ENCODE results near the gene ZFYVE21. TPM values are rescaled to one million over a fixed set of nuclear protein-coding genes. Genes with fewer than 3 reads are reported as not detected.

The ZFYVE21 gene
- total RNA-seq, 1 experiment from 2014 or later, result 49.7 TPM

DNA sequence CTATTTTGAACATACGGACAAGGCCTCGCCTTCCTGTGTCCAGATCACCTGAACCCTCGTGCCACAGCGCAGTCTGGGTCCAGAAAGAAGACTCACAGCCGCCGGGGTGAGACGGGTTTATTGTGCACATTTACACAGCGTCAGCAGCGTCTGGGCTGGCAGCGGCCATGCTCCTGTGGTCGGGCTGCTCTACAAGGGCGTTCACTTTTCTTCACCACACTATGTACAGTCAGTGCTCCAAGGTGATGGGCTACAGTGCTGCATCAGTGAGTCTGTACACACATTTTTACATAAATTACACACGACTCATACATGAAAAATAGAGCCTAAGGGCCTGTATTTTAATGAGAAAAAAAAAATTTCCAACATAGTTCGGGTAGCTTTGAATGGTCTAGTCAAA is 18.0 kb downstream of the ZFYVE21 start:
- H2AFZ ChIP-seq (ENCODE audit: low read length), result no peak overlapping the region
- no peaks in the 10 kb centered on the region for H3K9me3 ChIP-seq (ENCODE audit: control insufficient read depth, low read depth, low read length)
- H3K4ac ChIP-seq (ENCODE audit: low read depth, low read length), result no peak overlapping the region
- H4K20me1 ChIP-seq (ENCODE audit: control insufficient read depth, insufficient read depth, insufficient read length), result peaks cover 3% of the 10 kb centered on the region
- H3K4me1 Mint-ChIP-seq, result peaks cover 0 to 3% of the 10 kb centered on the region in 2 experiments; a peak in 1 of 4 replicates
- no peak overlapping the region for H2BK5ac ChIP-seq (ENCODE audit: insufficient read length, low read length)
- no peak overlapping the region for H2BK120ac ChIP-seq (ENCODE audit: low read depth, low read length, poor library complexity, severe bottlenecking)
- H3K23me2 ChIP-seq (ENCODE audit: insufficient read length, low read depth, low read length, poor library complexity, severe bottlenecking), result no peaks in the 10 kb centered on the region
- peaks cover 2 to 48% (median 35%) of the 10 kb centered on the region in 3 experiments; a peak in 6 of 7 replicates for H3K36me3 Mint-ChIP-seq (ENCODE audit: insufficient read depth in 1 of 3, low read depth in 3 of 3)
- no peak overlapping the region for H3K9ac ChIP-seq (ENCODE audit: extremely low read depth, insufficient read length, low read length)
- H4K91ac ChIP-seq (ENCODE audit: insufficient read length, low read depth, low read length), result no peak overlapping the region
- H3K18ac ChIP-seq (ENCODE audit: insufficient read length, low read depth, low read length), result no peak overlapping the region
- H3K9me3 Mint-ChIP-seq, result no peaks in the 10 kb centered on the region
- no peak overlapping the region for H3T11ph ChIP-seq (ENCODE audit: low read length)
- no peak overlapping the region for H2BK15ac ChIP-seq (ENCODE audit: low read depth, low read length)
- no peak overlapping the region for H3K23ac ChIP-seq (ENCODE audit: insufficient read length, low read depth, low read length)
- H3K79me2 ChIP-seq (ENCODE audit: insufficient read depth, low read length), result no peaks in the 10 kb centered on the region
- H3K27ac Mint-ChIP-seq, result no peak overlapping the region; a peak in 1 of 7 replicates
- no peaks in the 10 kb centered on the region for H3K4me1 ChIP-seq (ENCODE audit: insufficient read depth, low read length)
- no peak overlapping the region for H3K4me2 ChIP-seq (ENCODE audit: insufficient read depth, insufficient read length, low read length)
- H2BK20ac ChIP-seq (ENCODE audit: low read depth, low read length, poor library complexity, severe bottlenecking), result no peak overlapping the region
- H2AK5ac ChIP-seq (ENCODE audit: insufficient read length, low read length), result no peak overlapping the region
- no peak overlapping the region for H3K14ac ChIP-seq (ENCODE audit: insufficient read depth, low read length)
- WGBS (ENCODE audit: extremely low coverage, insufficient read length, low lambda C conversion rate), result no CpG with 5 or more reads among the region's 14 CpGs
- no peak for DNase-seq
- no peak overlapping the region for H3K56ac ChIP-seq (ENCODE audit: insufficient read length, low read depth, low read length)
- no peak overlapping the region for H3K4me3 Mint-ChIP-seq
- H3K27me3 ChIP-seq (ENCODE audit: insufficient read depth, low read length), result no peaks in the 10 kb centered on the region
- no peak overlapping the region for H2BK12ac ChIP-seq (ENCODE audit: insufficient read length, low read depth, low read length)
- H4K8ac ChIP-seq (replicated peaks; ENCODE audit: insufficient read length, low read depth, low read length), result no peak overlapping the region
- TF ChIP-seq, protein P1, sequence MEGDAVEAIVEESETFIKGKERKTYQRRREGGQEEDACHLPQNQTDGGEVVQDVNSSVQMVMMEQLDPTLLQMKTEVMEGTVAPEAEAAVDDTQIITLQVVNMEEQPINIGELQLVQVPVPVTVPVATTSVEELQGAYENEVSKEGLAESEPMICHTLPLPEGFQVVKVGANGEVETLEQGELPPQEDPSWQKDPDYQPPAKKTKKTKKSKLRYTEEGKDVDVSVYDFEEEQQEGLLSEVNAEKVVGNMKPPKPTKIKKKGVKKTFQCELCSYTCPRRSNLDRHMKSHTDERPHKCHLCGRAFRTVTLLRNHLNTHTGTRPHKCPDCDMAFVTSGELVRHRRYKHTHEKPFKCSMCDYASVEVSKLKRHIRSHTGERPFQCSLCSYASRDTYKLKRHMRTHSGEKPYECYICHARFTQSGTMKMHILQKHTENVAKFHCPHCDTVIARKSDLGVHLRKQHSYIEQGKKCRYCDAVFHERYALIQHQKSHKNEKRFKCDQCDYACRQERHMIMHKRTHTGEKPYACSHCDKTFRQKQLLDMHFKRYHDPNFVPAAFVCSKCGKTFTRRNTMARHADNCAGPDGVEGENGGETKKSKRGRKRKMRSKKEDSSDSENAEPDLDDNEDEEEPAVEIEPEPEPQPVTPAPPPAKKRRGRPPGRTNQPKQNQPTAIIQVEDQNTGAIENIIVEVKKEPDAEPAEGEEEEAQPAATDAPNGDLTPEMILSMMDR (conservative IDR thresholded peaks at IDR 0.05), result no peak
- no peaks in the 10 kb centered on the region for H3K79me1 ChIP-seq (ENCODE audit: insufficient read depth, low read depth, low read length, poor library complexity, severe bottlenecking)
- no peak overlapping the region for H4K5ac ChIP-seq (ENCODE audit: insufficient read length, low read depth, low read length)
- no peaks in the 10 kb centered on the region for H3K27me3 Mint-ChIP-seq (ENCODE audit: low read depth)
- H3K27ac ChIP-seq (ENCODE audit: insufficient read length, low read depth, low read length), result no peak overlapping the region
